HepG2 (cell line): ENCODE results near the gene ARTN. TPM values are rescaled to one million over a fixed set of nuclear protein-coding genes. Genes with fewer than 3 reads are reported as not detected.
A peak's percentile ranks its signal among the peaks of the same experiment; 100 is the strongest.

Experiments
- CHCHD3 ChIP-seq: sonication (generic); formaldehyde crosslinking; IDR thresholded peaks from 2 replicates; pipeline ENCODE4 v1.8.0; 2022; ENCODE audit warnings: mild to moderate bottlenecking, missing genetic modification reagents, moderate library complexity
- ERF ChIP-seq: IDR thresholded peaks from 2 replicates; pipeline ENCODE4 v1.6.1; 2018; ENCODE audit warnings: missing biosample characterization, missing genetic modification reagents
- GATAD1 ChIP-seq: IDR thresholded peaks from 2 replicates; pipeline ENCODE4 v1.6.1; 2016; ENCODE audit warnings: missing genetic modification reagents, missing compliant biosample characterization
- HMG20A ChIP-seq: IDR thresholded peaks from 2 replicates; pipeline ENCODE4 v1.6.1; 2016; ENCODE audit warnings: borderline replicate concordance
- HMGXB3 ChIP-seq: sonication (generic); formaldehyde crosslinking; IDR thresholded peaks from 2 replicates; pipeline ENCODE4 v1.4.0; 2020; ENCODE audit warnings: missing genetic modification reagents, borderline replicate concordance
- KLF11 ChIP-seq: IDR thresholded peaks from 2 replicates; pipeline ENCODE4 v1.6.1; 2016; ENCODE audit warnings: missing compliant biosample characterization
- KLF6 ChIP-seq: IDR thresholded peaks from 2 replicates; pipeline ENCODE4 v1.8.0; 2016; ENCODE audit warnings: missing biosample characterization, missing genetic modification reagents
- NR0B2 ChIP-seq: sonication (generic); formaldehyde crosslinking; IDR thresholded peaks from 2 replicates; pipeline ENCODE4 v1.4.0; 2020; ENCODE audit warnings: mild to moderate bottlenecking, missing genetic modification reagents
- RARA ChIP-seq: IDR thresholded peaks from 2 replicates; pipeline ENCODE4 v1.6.1; 2016; ENCODE audit warnings: missing genetic modification reagents, missing compliant biosample characterization
- SIN3B ChIP-seq: fragments of 150-350 bp; IDR thresholded peaks from 2 replicates; pipeline ENCODE4 v1.6.1; 2014; ENCODE audit warnings: low read length
- ZFP37 ChIP-seq: sonication (generic); formaldehyde crosslinking; IDR thresholded peaks from 2 replicates; pipeline ENCODE4 v1.4.0; 2020; ENCODE audit warnings: missing genetic modification reagents, borderline replicate concordance
- ZFP90 ChIP-seq: sonication (generic); formaldehyde crosslinking; IDR thresholded peaks from 2 replicates; pipeline ENCODE4 v1.8.0; 2022; ENCODE audit warnings: missing genetic modification reagents, mild to moderate bottlenecking, inconsistent platforms, borderline replicate concordance
- ZNF431 ChIP-seq: sonication (generic); formaldehyde crosslinking; IDR thresholded peaks from 2 replicates; pipeline ENCODE4 v1.9.0; 2022; ENCODE audit warnings: missing genetic modification reagents, low read depth, mild to moderate bottlenecking, borderline replicate concordance
- ZNF503 ChIP-seq: sonication (generic); formaldehyde crosslinking; IDR thresholded peaks from 2 replicates; pipeline ENCODE4 v1.4.0; 2020; ENCODE audit warnings: missing genetic modification reagents
- ZNF549 ChIP-seq: sonication (generic); formaldehyde crosslinking; IDR thresholded peaks from 2 replicates; pipeline ENCODE4 v1.5.0; 2020; ENCODE audit warnings: missing genetic modification reagents
- ZNF629 ChIP-seq: sonication (generic); formaldehyde crosslinking; conservative IDR thresholded peaks from 2 replicates; pipeline ENCODE4 v1.5.0; 2020; ENCODE audit warnings: missing genetic modification reagents
- ZNF761 ChIP-seq: sonication (generic); formaldehyde crosslinking; conservative IDR thresholded peaks from 2 replicates; pipeline ENCODE4 v1.4.0; 2020; ENCODE audit warnings: mild to moderate bottlenecking, missing genetic modification reagents
- polyA plus RNA-seq, 8 experiments: library from polyadenylated mRNA; depleted of rRNA in 3 of 8; stranded (reverse) in 7 of 8; unstranded in 1 of 8; fragments of >200 nt; fragmentation: Illumina TruSeq in 4 of 8; extraction: Trizol in 4 of 8; gene quantifications; 2 replicates each; pipeline versions ENCODE4 v1.2.1 to v1.2.3, GENCODE V29; 2011 to 2016; ENCODE audit warnings: low read depth in 4 of 8, missing spikeins in 1 of 8, mixed read lengths in 1 of 8; ENCODE audit not compliant: insufficient read depth in 1 of 8
- total RNA-seq, 5 experiments: library from RNA; depleted of rRNA; stranded (reverse); fragments of >200 nt; fragmentation: Illumina TruSeq; extraction: Trizol; gene quantifications; 2 replicates each; pipeline ENCODE4 v1.2.3, GENCODE V29; 2016; ENCODE audit warnings: low read depth in 1 of 5
- TF ChIP-seq, protein P1 (sequence below): sonication (generic); formaldehyde crosslinking; IDR thresholded peaks from 2 replicates; pipeline ENCODE4 v1.4.0; 2020; ENCODE audit warnings: mild to moderate bottlenecking, missing genetic modification reagents

ARTN gene
- total and polyA plus RNA-seq, 2 of the 13 experiments (the other 11 are each of a cell fraction or from before 2014, with no cell fraction given), result 0.11 to 0.62 TPM

DNA sequence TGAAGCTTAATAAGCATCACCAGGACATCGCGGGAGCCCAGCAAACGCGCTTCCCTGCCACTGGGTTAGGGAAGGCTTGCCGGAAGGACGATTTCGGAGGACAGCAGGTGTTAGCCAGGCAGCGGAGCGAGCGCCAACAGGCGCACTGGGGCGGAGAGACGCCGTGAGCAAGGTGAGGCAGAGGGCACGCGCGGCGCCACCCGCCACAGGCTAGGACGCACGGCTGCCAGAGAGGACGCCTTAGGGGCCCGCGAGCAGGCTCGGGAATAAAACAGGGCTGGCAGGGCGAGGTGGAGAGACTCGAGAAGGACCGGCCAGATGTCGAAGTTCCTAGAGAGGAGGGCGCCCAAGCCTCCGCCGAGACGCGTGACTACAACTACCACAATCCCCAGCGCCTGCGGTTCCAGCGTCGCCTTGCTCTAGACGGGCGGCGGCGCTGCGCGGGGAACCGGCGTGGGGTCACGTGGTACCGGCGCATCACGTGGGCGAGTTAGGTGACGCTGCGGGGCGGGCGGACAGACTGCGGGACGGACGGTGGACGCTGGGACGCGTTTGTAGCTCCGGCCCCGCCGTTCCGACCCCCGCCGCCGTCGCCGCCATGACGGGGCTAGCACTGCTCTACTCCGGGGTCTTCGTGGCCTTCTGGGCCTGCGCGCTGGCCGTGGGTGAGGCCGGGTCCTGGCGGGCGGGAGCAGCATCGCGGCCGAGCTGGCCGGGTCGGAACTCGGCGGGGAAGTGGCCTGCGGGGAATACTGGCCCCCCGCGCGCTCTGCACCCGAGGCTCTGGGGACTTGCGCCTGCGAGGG lies 41.0 kb downstream of the ARTN start, which contains the start of gene ATP6V0B (continued):
- TF ChIP-seq ZNF629 (CRISPR knock-in tag) (no peak), ZNF761 (CRISPR knock-in tag) (no peak), ZNF431 (CRISPR knock-in tag) (peak; percentile 80; the same call in 1 of the 2 replicates), HMGXB3 (CRISPR knock-in tag) (no peak; the same call in 1 of the 2 replicates), SIN3B (peak; percentile 25; the same call in 1 of the 2 replicates), NR0B2 (CRISPR knock-in tag) (peak; percentile 88; the same call in 1 of the 2 replicates), ZNF549 (no peak), ZFP37 (no peak), RARA (peak; percentile 18; the same call in 1 of the 2 replicates), KLF11 (CRISPR knock-in tag) (no peak), KLF6 (CRISPR knock-in tag) (peak; percentile 60; the same call in 1 of the 2 replicates), CHCHD3 (CRISPR knock-in tag) (no peak), GATAD1 (CRISPR knock-in tag) (peak; percentile 94), ZFP90 (CRISPR knock-in tag) (no peak; the same call in 1 of the 2 replicates), ZNF503 (CRISPR knock-in tag) (0 out of 2 replicates have a peak, but pooled peaks have one; percentile 51), ERF (CRISPR knock-in tag) (0 out of 2 replicates have a peak, but pooled peaks have one; percentile 34), HMG20A (CRISPR knock-in tag) (no peak)
- TF ChIP-seq, protein P1, sequence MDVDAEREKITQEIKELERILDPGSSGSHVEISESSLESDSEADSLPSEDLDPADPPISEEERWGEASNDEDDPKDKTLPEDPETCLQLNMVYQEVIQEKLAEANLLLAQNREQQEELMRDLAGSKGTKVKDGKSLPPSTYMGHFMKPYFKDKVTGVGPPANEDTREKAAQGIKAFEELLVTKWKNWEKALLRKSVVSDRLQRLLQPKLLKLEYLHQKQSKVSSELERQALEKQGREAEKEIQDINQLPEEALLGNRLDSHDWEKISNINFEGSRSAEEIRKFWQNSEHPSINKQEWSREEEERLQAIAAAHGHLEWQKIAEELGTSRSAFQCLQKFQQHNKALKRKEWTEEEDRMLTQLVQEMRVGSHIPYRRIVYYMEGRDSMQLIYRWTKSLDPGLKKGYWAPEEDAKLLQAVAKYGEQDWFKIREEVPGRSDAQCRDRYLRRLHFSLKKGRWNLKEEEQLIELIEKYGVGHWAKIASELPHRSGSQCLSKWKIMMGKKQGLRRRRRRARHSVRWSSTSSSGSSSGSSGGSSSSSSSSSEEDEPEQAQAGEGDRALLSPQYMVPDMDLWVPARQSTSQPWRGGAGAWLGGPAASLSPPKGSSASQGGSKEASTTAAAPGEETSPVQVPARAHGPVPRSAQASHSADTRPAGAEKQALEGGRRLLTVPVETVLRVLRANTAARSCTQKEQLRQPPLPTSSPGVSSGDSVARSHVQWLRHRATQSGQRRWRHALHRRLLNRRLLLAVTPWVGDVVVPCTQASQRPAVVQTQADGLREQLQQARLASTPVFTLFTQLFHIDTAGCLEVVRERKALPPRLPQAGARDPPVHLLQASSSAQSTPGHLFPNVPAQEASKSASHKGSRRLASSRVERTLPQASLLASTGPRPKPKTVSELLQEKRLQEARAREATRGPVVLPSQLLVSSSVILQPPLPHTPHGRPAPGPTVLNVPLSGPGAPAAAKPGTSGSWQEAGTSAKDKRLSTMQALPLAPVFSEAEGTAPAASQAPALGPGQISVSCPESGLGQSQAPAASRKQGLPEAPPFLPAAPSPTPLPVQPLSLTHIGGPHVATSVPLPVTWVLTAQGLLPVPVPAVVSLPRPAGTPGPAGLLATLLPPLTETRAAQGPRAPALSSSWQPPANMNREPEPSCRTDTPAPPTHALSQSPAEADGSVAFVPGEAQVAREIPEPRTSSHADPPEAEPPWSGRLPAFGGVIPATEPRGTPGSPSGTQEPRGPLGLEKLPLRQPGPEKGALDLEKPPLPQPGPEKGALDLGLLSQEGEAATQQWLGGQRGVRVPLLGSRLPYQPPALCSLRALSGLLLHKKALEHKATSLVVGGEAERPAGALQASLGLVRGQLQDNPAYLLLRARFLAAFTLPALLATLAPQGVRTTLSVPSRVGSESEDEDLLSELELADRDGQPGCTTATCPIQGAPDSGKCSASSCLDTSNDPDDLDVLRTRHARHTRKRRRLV (CRISPR knock-in tag), result no peak
